SW480 (cell line): ENCODE measurements around the gene DUSP16.
"Not testable (repeated sequence)": the region's sequence is repeated elsewhere in the genome, so short reads cannot be mapped to it uniquely, and the experiment has no call there.

Experiments
- DNase-seq: peaks from one replicate; pipeline ENCODE4 v3.0.0-alpha.2; 2016; ENCODE audit warnings: low spot score

The DUSP16 gene

GRCh38 chr12:12562585-12563261 is at the start of gene DUSP16:
TSS of gene DUSP16 (minus strand) at chr12:12562863. CDS start at chr12:12521098, 41,765 bp downstream.
- DNase-seq: peak; percentile 98

- peak; percentile 90 for DNase-seq
Observed at GRCh38 chr12:12612358-12612757, 49.7 kb upstream of the DUSP16 start.

- peak; percentile 100 for DNase-seq
Observed at GRCh38 chr12:12611512-12612306, 49.0 kb upstream of the DUSP16 start, which contains the start of gene CREBL2. TSS of gene CREBL2 (plus strand) at chr12:12611876. CDS start at chr12:12612173, 297 bp downstream.

GRCh38 chr12:12610711-12611110 is 48.0 kb upstream of the DUSP16 start:
- DNase-seq: no peak

GRCh38 chr12:12609692-12610091 is 47.0 kb upstream of the DUSP16 start:
- DNase-seq: no peak

- peak; percentile 56 for DNase-seq
Observed at GRCh38 chr12:12608557-12608957, 45.9 kb upstream of the DUSP16 start.

- DNase-seq: peak; percentile 97
Observed at GRCh38 chr12:12606781-12607589, 44.3 kb upstream of the DUSP16 start.

GRCh38 chr12:12604740-12605139 is 42.1 kb upstream of the DUSP16 start:
- no peak for DNase-seq

GRCh38 chr12:12600659-12601058 is 38.0 kb upstream of the DUSP16 start:
- DNase-seq: no peak

GRCh38 chr12:12599750-12600643 is 37.3 kb upstream of the DUSP16 start:
- DNase-seq: no peak

GRCh38 chr12:12598864-12599263 is 36.2 kb upstream of the DUSP16 start:
- no peak for DNase-seq

GRCh38 chr12:12596598-12596997 is 33.9 kb upstream of the DUSP16 start:
- DNase-seq: not testable (repeated sequence)

GRCh38 chr12:12595929-12596328 is 33.3 kb upstream of the DUSP16 start:
- not testable (repeated sequence) for DNase-seq

GRCh38 chr12:12592930-12593329 is 30.3 kb upstream of the DUSP16 start:
- peak; percentile 69 for DNase-seq

GRCh38 chr12:12590961-12591360 is 28.3 kb upstream of the DUSP16 start:
- no peak for DNase-seq

- not testable (repeated sequence) for DNase-seq
Observed at GRCh38 chr12:12588436-12588835, 25.8 kb upstream of the DUSP16 start.

- no peak for DNase-seq
Observed at GRCh38 chr12:12587878-12588277, 25.2 kb upstream of the DUSP16 start.

- DNase-seq: no peak
Observed at GRCh38 chr12:12586879-12587675, 24.4 kb upstream of the DUSP16 start.

- no peak for DNase-seq
Observed at GRCh38 chr12:12585115-12585863, 22.6 kb upstream of the DUSP16 start.
